Activated B cell treated with CpG ODN at 0.5 μM for 24 hours (primary cell): Measurements from ENCODE around the gene SLC5A1. TPM values are rescaled to one million over a fixed set of nuclear protein-coding genes. Genes with fewer than 3 reads are reported as not detected.

Source experiments
- ATAC-seq: fragments of 200-7000 bp; cut with Tn5 transposase; one replicate; pipeline ENCODE4 v1.10.0; 2021; ENCODE audit warnings: low read depth, mild to moderate bottlenecking, moderate library complexity
- CTCF ChIA-PET: fragments of 350-600 bp; sonication (Branson Sonifier 250); formaldehyde crosslinking; loops from one replicate; lab custom pipeline; 2021; ENCODE audit warnings: antibody characterized with exemption; lab: Charles Lee
- POLR2A ChIA-PET: fragments of 350-600 bp; sonication (Branson Sonifier 250); formaldehyde crosslinking; loops from one replicate; lab custom pipeline; 2021; ENCODE audit warnings: antibody characterized with exemption; lab: Charles Lee
- DNase-seq: peaks from one replicate; pipeline ENCODE4 v3.0.0; 2022
- H3K27ac Mint-ChIP-seq: one replicate; pipeline ENCODE4 v1.8.0; 2020; ENCODE audit warnings: mixed read lengths
- H3K27me3 Mint-ChIP-seq: one replicate; pipeline ENCODE4 v1.8.0; 2021; ENCODE audit warnings: mixed read lengths
- H3K36me3 Mint-ChIP-seq: one replicate; pipeline ENCODE4 v1.8.0; 2021; ENCODE audit warnings: low read depth, mixed read lengths
- H3K4me1 Mint-ChIP-seq: one replicate; pipeline ENCODE4 v1.8.0; 2021; ENCODE audit warnings: mixed read lengths
- H3K4me3 Mint-ChIP-seq: one replicate; pipeline ENCODE4 v1.8.0; 2020; ENCODE audit warnings: mild to moderate bottlenecking, mixed read lengths
- H3K9me3 Mint-ChIP-seq: one replicate; pipeline ENCODE4 v1.8.0; 2020; ENCODE audit warnings: mixed read lengths
- CTCF ChIP-seq: fragments of 200-600 bp; IDR thresholded peaks from one replicate; pipeline ENCODE4 v1.8.0; 2022; ENCODE audit warnings: antibody characterized with exemption, mild to moderate bottlenecking
- intact Hi-C: fragments of 100-400 bp; cut with micrococcal nuclease; formaldehyde crosslinking; loops from one replicate; pipeline ENCODE4 v1.15.1; 2024
- total RNA-seq: library from RNA; stranded (reverse); gene quantifications from 2 replicates; pipeline ENCODE4 v1.2.3, GENCODE V29; 2022

Gene SLC5A1
- total RNA-seq, 1 donor from 2014 or later = not detected

- H3K4me1 Mint-ChIP-seq = no peaks in the 10 kb centered on the region
- TF ChIP-seq CTCF = no peak
- H3K9me3 Mint-ChIP-seq = peaks cover 2% of the 10 kb centered on the region
- no peak overlapping the region for H3K27ac Mint-ChIP-seq
- peaks cover 13% of the 10 kb centered on the region for H3K27me3 Mint-ChIP-seq
- POLR2A ChIA-PET = no interaction called here
- CTCF ChIA-PET = no interaction called here
- ATAC-seq = no peak
- DNase-seq = no peak
- intact Hi-C loops = no loop called here
- H3K4me3 Mint-ChIP-seq = no peak overlapping the region
- H3K36me3 Mint-ChIP-seq = no peaks in the 10 kb centered on the region
Observed at GRCh38 chr22:32067613-32068012, 24.6 kb downstream of the SLC5A1 start.

- POLR2A ChIA-PET = no interaction called here
- H3K27ac Mint-ChIP-seq = no peak overlapping the region
- peaks cover 18% of the 10 kb centered on the region for H3K27me3 Mint-ChIP-seq
Observed at GRCh38 chr22:32069579-32070372, 26.7 kb downstream of the SLC5A1 start.

GRCh38 chr22:32073262-32073661 lies 30.2 kb downstream of the SLC5A1 start:
- DNase-seq (no peak), ATAC-seq (no peak)
- POLR2A ChIA-PET = no interaction called here
- H3K4me1 Mint-ChIP-seq = no peaks in the 10 kb centered on the region
- no peak for TF ChIP-seq CTCF
- CTCF ChIA-PET = no interaction called here
- intact Hi-C loops = no loop called here
- H3K36me3 Mint-ChIP-seq = no peaks in the 10 kb centered on the region
- no peak overlapping the region for H3K27ac Mint-ChIP-seq
- no peaks in the 10 kb centered on the region for H3K9me3 Mint-ChIP-seq
- peaks cover 25% of the 10 kb centered on the region for H3K27me3 Mint-ChIP-seq
- H3K4me3 Mint-ChIP-seq = no peak overlapping the region

More at GRCh38 chr22:32069579-32070372, 26.7 kb downstream of the SLC5A1 start:
- intact Hi-C loops = no loop called here
- DNase-seq (no peak), ATAC-seq (no peak)
- Mint-ChIP-seq H3K36me3 (no peaks in the 10 kb centered on the region), H3K9me3 (no peaks in the 10 kb centered on the region), H3K4me3 (no peak overlapping the region), H3K4me1 (no peaks in the 10 kb centered on the region)
- CTCF ChIA-PET = no interaction called here
- no peak for TF ChIP-seq CTCF

- Mint-ChIP-seq H3K4me1 (no peaks in the 10 kb centered on the region), H3K27ac (no peak overlapping the region), H3K9me3 (no peaks in the 10 kb centered on the region), H3K4me3 (no peak overlapping the region), H3K27me3 (peaks cover 25% of the 10 kb centered on the region), H3K36me3 (no peaks in the 10 kb centered on the region)
- ChIA-PET CTCF (no interaction called here), POLR2A (no interaction called here)
- intact Hi-C loops = no loop called here
- ATAC-seq (no peak), DNase-seq (no peak)
- no peak for TF ChIP-seq CTCF
Observed at GRCh38 chr22:32073823-32074380, 30.8 kb downstream of the SLC5A1 start.

GRCh38 chr22:32075997-32076760 lies 33.1 kb downstream of the SLC5A1 start:
- CTCF ChIA-PET = no interaction called here
- intact Hi-C loops = no loop called here
- ATAC-seq = no peak
- Mint-ChIP-seq H3K4me3 (no peak overlapping the region), H3K27ac (no peak overlapping the region), H3K36me3 (no peaks in the 10 kb centered on the region), H3K9me3 (no peaks in the 10 kb centered on the region), H3K4me1 (no peaks in the 10 kb centered on the region), H3K27me3 (peaks cover 18% of the 10 kb centered on the region)
- no peak for DNase-seq
- POLR2A ChIA-PET = no interaction called here
- no peak for TF ChIP-seq CTCF
